Left hindlimb (tissue), 1 donor: Measurements from ENCODE around the gene GDPD3.
"Not testable (repeated sequence)": the region's sequence is repeated elsewhere in the genome, so short reads cannot be mapped to it uniquely, and the experiment has no call there.

Source experiments
- DNase-seq: peaks from one replicate; pipeline ENCODE4 v3.0.0-alpha.2; 2018

GDPD3 gene, protein sequence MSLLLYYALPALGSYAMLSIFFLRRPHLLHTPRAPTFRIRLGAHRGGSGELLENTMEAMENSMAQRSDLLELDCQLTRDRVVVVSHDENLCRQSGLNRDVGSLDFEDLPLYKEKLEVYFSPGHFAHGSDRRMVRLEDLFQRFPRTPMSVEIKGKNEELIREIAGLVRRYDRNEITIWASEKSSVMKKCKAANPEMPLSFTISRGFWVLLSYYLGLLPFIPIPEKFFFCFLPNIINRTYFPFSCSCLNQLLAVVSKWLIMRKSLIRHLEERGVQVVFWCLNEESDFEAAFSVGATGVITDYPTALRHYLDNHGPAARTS

DNA sequence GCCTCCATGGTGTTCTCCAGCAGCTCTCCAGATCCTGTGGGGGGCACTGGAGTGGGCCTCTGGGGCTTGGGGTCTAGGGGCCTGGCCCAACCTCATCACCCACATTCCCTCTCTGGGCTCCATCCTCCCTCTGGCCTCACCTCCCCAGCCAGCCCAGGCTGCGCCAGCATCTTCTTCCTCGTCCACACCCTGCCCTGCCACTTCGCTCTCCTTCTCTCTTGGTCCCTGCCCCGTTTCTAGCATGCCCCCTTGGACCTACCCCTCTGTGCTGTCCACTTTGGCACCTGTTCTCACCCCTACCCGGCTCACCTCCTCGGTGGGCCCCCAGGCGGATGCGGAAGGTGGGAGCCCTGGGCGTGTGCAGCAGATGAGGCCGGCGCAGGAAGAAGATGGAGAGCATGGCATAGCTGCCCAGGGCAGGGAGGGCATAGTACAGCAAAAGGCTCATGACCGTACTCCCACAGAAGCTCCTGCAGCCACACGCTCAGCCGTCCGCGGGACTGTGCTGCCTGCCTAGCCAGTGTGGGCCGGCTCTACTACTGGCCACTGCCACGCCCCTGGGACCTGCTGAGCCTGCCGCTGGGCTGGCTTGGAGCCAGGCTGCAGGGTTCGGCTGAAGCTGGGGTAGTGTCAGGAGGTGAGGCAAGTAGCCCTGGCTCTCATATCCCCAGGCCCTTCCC lies at the start of gene GDPD3:
Gene GDPD3, minus strand, starts transcription at position 507 of the 680 bp plus-strand sequence. Its CDS starts 59 bp downstream, at position 448.
- no peak for DNase-seq

DNA sequence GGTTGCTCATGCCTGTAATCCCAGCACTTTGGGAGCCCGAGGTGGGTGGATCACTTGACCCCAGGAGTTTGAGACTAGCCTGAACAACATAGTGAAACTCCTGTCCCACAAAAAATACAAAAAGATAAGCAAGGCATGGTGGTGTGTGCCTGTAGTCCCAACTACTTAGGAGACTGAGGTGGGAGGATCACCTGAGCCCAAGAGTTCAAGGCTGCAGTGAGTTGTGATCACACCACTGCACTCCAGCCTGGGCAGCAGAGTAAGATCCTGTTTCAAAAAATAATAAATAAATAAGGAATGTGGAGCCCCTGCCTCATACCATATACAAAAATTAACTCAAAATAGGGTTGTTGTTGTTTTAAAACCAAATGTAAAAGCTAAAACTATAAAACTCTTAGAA lies 43.9 kb upstream of the GDPD3 start:
- DNase-seq = no peak

DNA sequence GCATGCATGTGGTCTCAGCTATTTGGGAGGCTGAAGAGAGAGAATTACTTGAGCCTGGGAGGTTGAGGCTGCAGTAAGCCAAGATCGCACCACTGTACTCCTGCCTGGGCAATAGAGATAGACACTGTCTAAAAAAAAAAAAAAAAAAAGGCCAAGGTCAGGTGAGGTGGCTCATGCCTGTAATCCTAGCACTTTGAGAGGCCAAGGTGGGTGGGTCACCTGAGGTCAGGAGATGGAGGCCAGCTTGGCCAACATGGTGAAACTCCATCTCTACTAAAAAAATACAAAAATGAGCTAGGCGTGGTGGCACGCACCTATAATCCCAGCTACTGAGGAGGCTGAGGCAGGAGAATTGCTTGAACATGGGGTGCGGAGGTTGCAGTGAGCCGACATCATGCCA lies 41.9 kb upstream of the GDPD3 start:
- no peak for DNase-seq

DNA sequence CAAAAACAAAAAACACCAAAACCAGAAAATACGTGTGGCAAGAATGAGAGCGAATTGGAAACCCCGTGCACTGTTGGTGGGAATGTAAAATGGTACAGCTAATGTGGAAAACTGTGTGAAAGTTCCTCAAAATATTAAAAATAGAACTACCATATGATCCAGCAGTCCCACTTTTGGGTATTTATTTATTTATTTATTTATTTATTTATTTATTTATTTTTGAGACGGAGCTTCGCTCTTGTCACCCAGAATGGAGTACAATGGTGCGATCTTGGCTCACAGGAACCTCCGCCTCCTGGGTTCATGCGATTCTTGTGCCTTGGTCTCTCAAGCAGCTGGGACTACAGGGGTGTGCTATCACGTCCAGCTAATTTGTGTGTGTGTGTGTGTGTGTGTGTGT lies 39.2 kb upstream of the GDPD3 start:
- no peak for DNase-seq

DNA sequence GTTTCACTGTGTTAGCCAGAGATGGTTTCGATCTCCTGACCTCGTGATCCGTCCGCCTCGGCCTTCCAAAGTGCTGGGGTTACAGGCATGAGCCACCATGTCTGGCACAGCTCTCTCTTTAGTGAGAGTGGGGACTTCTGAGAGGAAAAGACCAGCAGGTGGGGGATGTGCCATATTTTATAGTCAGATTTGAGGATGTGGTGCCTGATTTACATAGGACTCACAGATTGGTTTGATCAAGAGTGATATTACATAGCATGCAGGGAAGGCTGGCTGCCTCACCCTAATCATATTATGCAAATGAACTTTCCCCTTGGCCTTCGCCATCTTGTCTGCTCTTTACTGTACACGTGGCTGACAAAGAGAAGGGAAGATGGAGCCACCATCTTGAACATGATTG lies 37.8 kb upstream of the GDPD3 start:
- no peak for DNase-seq

DNA sequence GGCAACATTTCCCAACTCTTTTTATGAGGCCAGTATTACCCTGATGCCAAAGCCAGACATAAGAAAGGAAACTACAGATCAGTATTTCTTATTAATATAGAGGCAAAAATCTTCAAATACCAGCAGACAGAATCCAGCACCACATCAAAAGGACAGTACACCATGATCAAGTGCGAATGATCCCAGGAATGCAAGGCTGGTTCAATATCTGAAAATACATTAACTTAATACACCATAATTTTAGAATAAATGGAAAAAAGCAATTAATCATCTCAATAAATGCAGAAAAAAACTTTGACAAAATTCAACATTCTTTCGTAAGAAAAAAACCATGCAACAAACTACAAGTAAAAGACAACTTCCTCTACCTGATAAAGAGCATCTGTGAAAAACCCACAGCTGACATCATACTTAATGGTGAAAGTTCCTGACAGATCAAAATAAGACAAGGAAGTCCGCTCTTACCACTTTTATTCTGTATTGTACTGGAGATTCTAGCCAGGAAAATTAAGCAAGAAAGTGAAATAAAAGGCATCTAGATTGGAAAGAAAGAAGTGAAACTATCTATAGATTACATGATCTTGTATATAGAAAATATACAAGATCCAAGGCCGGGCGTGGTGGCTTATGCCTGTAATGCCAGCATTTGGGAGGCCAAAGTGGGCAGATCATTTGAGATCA lies 36.1 kb upstream of the GDPD3 start:
- no peak for DNase-seq

DNA sequence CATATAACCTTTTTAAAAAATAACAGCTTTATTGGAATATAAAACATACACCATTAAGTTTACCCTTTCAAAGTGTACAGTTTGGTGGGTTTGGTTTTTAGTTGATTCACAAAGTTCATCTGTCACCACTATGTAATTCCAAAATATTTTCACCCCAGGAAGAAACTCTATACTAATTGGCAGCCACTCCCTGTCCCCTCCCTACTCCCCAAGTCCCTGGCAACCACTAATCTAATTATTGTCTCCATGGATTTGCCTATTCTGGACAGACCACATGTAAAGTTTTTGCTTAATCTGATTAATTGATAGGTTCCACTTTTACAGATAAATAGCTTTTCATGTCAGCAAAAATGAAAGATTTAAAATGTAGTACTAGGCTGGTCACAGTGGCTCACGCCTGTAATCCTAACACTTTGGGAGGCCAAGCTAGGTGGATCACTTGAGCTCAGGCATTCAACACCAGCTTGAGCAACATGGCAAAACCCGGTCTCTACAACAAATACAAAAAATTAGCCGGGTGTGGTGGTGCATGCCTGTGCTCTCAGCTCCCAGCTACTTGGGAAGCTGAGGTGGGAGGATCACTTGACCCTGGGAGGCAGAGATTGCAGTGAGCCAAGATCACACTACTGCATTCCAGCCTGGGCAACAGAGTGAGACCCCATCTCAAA lies 34.6 kb upstream of the GDPD3 start:
- DNase-seq = no peak

DNA sequence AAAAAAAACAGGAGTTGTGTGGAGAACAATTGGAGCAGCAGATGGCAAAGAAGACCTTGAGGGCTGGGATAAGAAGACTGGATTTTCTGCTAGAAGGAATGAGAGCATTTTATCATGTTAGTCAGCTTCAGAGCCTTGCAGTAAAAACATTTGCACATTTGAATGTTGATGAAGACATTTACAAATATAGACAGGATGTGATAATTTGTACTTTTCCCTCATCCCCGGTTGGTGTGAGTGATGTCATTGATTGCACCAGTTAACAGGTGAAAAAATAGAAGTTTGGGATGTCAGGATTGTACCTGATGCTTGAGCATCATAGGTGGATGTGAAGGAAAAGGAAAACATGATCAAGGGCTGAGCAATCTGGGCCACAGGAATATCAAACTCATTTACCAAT lies 32.3 kb upstream of the GDPD3 start:
- DNase-seq = no peak

DNA sequence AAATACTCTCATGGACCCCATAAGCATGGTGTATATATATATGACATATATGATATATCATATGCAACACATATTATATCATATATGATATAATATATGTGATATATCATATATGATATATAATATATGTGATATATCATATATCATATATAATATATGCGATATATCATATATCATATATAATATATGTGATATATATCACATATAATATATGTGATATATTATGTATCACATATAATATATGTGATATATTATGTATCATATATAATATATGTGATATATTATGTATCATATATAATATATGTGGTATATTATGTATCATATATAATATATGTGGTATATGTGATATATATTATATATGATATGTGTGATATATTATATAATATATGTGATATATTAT lies 31.6 kb upstream of the GDPD3 start:
- no peak for DNase-seq

DNA sequence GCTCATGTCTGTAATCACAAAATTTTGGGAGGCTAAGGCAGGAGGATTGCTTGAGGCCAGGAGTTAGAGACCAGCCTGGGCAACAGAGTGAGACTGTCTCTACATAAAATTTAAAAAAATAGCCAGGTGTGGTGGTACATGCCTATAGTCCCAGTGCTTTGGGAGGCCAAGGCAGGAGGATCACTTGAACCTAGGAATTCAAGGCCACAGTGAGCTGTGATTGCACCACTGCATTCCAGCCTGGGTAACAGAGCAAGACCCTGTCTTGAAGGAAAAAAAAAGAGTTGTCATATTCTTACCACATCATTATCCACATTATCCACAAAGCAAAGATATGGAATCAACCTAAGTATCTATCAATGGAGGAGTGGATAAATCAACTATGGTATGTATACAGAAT lies 30.7 kb upstream of the GDPD3 start:
- no peak for DNase-seq

DNA sequence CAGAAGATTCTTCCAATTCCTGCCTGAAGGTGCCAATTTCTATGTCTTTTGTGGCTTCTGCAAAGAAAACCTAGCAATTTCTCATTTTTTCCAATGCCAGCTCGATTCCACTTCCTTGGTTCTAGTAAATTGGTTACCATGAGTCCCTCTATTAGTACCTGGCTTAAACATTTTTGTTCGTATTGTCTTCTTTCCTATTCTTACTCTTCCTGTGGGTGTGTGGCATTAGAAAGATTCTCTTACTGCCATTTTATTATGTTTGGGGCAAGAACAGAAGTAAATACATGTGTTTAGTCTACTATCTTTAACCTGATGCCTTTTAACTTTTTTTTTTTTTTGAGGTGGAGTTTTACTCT lies 30.0 kb upstream of the GDPD3 start:
- DNase-seq = no peak

DNA sequence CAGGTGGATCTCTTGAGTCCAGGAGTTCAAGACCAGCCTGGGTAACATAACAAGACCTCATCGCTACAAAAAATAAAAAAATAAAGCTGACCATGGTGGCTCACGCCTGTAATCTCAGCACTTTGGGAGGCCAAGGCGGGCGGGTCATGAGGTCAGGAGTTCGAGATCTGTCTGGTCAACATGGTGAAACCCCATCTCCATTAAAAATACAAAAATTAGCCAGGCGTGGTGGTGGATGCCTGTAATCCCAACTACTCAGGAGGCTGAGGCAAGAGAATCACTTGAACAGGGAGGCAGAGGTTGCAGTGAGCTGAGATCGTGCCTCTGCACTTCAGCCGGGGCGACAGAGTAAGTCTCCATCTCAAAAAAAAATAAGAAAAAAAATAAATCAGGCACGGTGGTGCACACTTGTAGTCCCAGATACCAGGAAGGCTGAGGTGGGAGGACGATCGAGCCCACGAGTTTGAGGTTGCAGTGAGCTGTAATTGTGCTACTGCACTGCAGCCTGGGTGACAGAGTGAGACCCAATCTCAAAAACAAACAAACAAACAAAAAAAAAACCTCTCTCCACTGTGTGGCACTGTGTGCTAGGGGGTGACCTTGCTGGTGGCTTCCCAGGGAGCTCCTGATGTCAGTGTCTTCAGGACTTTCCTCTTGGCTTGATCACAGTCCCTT lies 29.5 kb upstream of the GDPD3 start:
- DNase-seq = no peak

DNA sequence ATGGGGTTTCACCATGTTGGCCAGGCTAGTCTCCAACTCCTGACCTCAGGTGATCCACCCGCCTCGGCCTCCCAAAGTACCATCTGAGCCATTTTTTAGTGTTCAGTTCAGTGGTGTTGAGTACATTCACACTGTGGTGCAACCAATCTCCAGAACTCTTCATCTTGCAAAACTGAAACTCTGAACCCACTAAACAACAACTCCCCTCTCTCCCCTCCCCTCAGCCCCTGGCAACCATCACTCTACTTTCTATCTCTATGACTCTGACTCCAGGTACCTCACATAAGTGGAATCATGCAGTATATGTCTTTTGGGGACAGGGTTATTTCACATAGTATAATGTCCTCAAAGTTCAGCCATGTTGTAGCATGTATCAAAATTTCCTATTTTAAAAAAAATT lies 28.4 kb upstream of the GDPD3 start:
- DNase-seq = no peak

DNA sequence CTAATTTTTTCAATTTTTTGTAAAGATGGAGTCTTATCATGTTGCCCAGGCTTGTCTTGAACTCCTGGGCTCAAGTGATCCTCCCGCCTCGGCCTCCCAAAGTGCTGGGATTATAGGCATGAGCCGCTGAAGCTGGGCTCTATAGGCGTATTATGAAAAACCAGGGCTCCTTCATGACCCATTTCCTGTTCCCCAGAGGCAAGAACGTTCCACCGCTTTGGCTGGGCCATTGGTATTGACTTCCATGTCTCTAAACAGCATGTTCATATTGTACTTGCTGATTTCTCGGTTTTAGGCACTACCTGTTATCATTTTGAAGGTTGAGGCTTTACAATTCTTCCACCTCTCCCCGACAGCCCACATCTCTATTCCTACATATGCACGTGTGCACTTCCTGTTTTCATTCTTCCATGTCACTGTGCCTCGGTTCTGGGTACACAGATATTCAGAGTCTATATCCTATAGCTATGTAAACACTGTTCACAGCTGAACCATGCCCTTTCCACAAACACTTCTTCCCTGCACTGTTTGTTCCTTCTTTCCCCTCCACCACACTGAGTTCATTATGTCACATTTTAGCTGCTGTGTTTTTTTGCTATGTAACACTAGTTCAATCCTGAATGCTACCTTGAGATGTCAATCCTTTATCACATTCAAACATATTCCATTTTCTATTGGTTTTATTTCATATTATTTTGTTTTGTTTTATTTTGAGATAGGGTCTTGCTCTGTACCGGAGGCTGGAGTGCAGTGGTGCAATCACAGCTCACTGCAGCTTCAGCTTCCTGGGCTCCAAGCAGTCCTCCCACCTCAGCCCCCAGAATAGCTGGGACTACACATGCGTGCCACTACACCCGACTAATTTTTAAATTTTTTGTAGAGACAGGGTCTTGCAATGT lies 26.5 kb upstream of the GDPD3 start:
- no peak for DNase-seq

DNA sequence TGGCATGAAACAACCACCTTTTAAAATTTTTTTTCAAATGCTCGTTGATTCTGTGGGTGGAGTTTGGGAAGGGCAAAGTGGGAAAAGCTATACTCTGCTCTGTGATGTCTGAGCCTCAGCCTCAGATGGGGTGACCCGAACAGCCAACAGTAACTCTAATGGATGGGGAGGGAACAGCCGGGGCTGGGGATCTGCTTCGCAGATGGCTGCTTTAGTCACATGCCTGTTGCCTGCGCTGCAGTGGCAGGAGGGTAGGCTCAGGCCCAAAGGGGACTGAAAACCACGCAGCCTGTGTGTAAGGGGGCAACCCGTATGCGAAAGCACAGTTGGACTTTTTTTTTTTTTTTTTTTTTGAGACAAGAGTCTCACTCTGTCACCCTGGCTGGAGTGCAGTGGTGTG lies 24.6 kb upstream of the GDPD3 start:
- no peak for DNase-seq

DNA sequence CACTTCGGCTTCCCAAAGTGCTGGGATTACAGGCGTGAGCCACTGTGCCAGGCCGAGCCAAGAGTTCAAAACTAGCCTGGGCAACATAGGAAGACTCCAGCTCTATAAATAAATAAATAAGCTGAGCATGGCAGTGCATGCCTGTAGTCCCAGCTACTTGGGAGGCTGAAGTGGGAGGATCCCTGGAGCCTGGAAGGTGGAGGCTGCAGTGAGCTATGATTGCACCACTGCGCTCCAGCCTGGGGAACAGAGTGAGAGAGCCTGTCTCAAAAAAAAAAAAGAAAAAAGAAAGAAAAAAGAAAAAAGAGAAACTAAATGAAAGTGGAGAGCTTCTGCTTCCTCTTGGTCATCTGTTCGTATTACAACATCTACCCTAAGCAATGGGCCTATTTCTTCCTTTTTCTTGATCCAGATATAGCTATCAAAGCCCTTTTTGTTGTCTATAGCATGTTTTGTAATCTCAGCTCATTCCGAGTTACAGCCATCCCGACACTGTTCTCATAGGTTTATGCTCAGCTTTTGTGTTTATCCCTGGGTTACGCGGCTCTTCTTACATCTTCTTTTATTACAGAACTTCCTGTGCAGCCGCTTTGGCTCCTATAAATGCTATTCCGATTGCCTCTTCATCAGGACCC lies 23.8 kb upstream of the GDPD3 start:
- no peak for DNase-seq

DNA sequence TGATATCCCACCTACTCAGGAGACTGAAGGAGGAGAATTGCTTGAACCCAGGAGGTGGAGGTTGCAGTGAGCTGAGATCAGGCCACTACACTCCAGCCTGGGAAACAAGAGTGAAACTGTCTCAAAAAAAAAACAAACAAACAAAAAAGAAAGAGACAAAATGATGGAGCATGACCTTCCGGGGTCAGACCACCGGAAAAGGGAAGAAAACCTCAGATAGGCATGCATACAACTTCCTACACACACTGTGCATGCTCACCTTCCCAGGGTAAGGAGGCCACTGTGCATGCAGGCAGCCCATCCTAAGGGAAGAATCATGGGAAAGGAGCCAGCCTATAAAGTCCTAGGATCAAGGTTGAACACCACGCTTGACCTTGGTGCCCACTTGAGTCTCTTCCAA lies 19.3 kb upstream of the GDPD3 start:
- no peak for DNase-seq

DNA sequence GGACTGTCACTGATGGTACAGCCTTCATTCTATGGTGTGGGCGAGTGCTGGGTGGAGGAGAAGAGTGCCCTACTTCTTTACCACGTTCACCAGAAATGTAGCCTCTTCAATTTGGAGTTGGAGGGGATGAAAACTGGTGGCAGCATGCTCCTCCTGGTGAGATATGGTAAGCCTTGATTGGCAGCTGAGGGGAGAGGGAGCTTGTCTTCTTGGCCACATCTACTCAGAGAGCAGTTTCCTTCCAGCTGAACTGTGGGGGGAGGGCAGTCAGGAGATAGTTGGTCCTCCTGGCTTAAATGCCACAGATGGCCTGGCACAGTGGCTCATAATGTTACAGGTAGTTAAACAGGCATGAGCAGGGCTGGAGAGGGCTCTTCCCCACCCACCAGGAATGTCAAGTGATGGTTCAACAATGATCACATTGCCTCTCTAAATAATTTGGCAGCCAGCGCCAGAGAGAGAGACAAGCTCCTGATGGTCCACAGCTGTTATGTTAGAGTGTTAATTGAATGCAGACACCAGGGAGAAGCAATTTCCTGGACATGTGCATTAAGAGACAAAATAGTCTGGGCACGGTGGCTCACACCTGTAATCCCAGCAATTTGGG lies 18.6 kb upstream of the GDPD3 start:
- DNase-seq = no peak

DNA sequence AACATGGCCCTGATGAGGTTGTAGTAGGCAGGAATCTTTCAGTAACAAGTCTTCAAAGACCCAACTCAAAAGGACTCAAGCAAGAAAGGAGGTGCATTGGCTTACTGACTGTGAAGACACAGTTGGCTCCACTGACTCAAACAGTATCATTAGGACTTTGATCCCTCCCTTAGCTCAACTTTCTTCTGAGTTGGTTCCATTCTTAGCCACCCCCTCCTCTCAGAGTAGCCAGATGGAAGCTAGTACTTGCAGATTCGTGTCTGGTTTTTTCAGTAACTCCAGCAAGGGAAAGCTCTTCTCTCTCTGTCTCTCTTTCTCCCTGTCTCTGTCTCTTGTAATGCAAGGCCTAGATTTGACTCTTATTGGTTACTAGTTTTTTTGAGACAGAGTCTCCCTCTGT lies 14.7 kb upstream of the GDPD3 start:
- DNase-seq = no peak

DNA sequence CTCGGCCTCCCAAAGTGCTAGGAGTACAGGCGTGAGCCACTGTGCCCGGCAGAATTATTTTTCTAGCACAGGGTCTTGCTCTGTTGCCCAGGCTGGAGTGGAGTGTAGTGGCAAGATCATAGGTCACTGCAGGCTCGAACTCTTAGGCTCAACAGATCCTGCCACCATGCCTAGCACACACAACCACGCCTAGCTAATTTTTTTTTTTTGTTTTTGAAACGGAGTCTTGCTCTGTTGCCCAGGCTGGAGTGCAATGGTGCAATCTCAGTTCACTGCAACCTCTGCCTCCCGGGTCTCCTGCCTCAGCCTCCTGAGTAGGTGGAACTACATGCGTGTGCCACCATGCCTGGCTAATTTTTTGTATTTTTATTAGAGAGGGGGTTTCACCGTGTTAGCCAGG lies 12.4 kb upstream of the GDPD3 start:
- not testable (repeated sequence) for DNase-seq

DNA sequence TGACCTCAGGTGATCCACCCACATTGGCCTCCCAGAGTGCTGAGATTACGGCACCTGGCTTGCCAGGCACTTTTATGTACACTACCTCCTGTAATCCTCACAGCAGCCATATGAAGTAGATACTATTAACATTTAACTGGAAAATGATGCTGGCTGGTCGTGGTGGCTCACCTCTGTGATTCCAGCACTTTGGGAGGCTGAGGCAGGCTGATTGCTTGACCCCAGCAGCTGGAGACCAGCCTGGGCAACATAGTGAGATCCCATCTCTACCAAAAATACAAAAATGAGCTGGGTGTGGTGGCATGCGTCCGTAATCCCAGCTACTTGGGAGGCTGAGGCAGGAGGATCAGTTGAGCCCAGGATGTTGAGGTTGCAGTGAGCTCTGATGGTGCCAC lies 11.6 kb upstream of the GDPD3 start:
- DNase-seq = no peak
